Chondrocyte (in vitro differentiated cells): ENCODE measurements around the gene NR2C2. TPM values are rescaled to one million over a fixed set of nuclear protein-coding genes. Genes with fewer than 3 reads are reported as not detected.
A peak's percentile ranks its signal among the peaks of the same experiment; 100 is the strongest.

ENCODE experiments used
- DNase-seq: peaks from one replicate; pipeline ENCODE4 v3.0.0; 2021; ENCODE audit warnings: mixed read lengths, low spot score
- H3K27ac Mint-ChIP-seq: one replicate; pipeline ENCODE4 v1.8.0; 2021; ENCODE audit warnings: mild to moderate bottlenecking, moderate library complexity, mixed read lengths; ENCODE audit not compliant: unreplicated experiment
- H3K27me3 Mint-ChIP-seq: 2 replicates; pipeline ENCODE4 v1.8.0; 2021; ENCODE audit warnings: low read depth, mixed read lengths
- H3K36me3 Mint-ChIP-seq: 2 replicates; pipeline ENCODE4 v1.8.0; 2021; ENCODE audit warnings: low read depth, mixed read lengths
- H3K4me1 Mint-ChIP-seq: 2 replicates; pipeline ENCODE4 v1.8.0; 2021; ENCODE audit warnings: low read depth, mild to moderate bottlenecking, mixed read lengths
- H3K4me3 Mint-ChIP-seq: one replicate; pipeline ENCODE4 v1.8.0; 2021; ENCODE audit warnings: mild to moderate bottlenecking, moderate library complexity, mixed read lengths; ENCODE audit not compliant: unreplicated experiment
- H3K9me3 Mint-ChIP-seq: 2 replicates; pipeline ENCODE4 v1.8.0; 2021; ENCODE audit warnings: low read depth, mixed read lengths
- CTCF ChIP-seq: fragments of 200-600 bp; sonication (generic); IDR thresholded peaks from 2 replicates; pipeline ENCODE4 v1.5.0; 2021; ENCODE audit warnings: antibody characterized with exemption, mild to moderate bottlenecking, moderate library complexity
- total RNA-seq: library from RNA; stranded (reverse); gene quantifications from 3 replicates; pipeline ENCODE4 v1.2.1, GENCODE V29; 2021

Gene NR2C2
- total RNA-seq, 1 donor from 2014 or later, result 42.5 TPM

GRCh38 chr3:14949126-14949525 lies 1.7 kb downstream of the NR2C2 start:
- no peak for DNase-seq
- H3K27ac Mint-ChIP-seq, result peak overlapping the region; percentile 100
- no peaks in the 10 kb centered on the region for H3K9me3 Mint-ChIP-seq
- peaks cover 6% of the 10 kb centered on the region for H3K36me3 Mint-ChIP-seq
- H3K27me3 Mint-ChIP-seq, result no peaks in the 10 kb centered on the region
- H3K4me3 Mint-ChIP-seq, result peak overlapping the region; percentile 98
- peaks cover 26% of the 10 kb centered on the region for H3K4me1 Mint-ChIP-seq
- TF ChIP-seq CTCF, result no peak

- Mint-ChIP-seq H3K9me3 (no peaks in the 10 kb centered on the region), H3K4me1 (peaks cover 26% of the 10 kb centered on the region), H3K4me3 (no peak overlapping the region), H3K36me3 (peaks cover 6% of the 10 kb centered on the region), H3K27ac (no peak overlapping the region), H3K27me3 (no peaks in the 10 kb centered on the region)
- DNase-seq, result no peak
- no peak for TF ChIP-seq CTCF
Measured at GRCh38 chr3:14950274-14950673, 2.9 kb downstream of the NR2C2 start.

- Mint-ChIP-seq H3K4me3 (no peak overlapping the region), H3K27ac (no peak overlapping the region), H3K9me3 (no peaks in the 10 kb centered on the region), H3K27me3 (no peaks in the 10 kb centered on the region), H3K36me3 (no peaks in the 10 kb centered on the region), H3K4me1 (peaks cover 39% of the 10 kb centered on the region)
- no peak for TF ChIP-seq CTCF
- DNase-seq, result no peak
Measured at GRCh38 chr3:14957153-14957552, 9.8 kb downstream of the NR2C2 start.

- peak overlapping the region; percentile 41 for H3K27ac Mint-ChIP-seq
- no peak for DNase-seq
- no peak overlapping the region for H3K4me3 Mint-ChIP-seq
- H3K36me3 Mint-ChIP-seq, result peaks cover 3% of the 10 kb centered on the region
- H3K27me3 Mint-ChIP-seq, result no peaks in the 10 kb centered on the region
- no peak for TF ChIP-seq CTCF
- H3K4me1 Mint-ChIP-seq, result peaks cover 39% of the 10 kb centered on the region
- no peaks in the 10 kb centered on the region for H3K9me3 Mint-ChIP-seq
Measured at GRCh38 chr3:14957925-14958324, 10.5 kb downstream of the NR2C2 start.

GRCh38 chr3:14959359-14959943 lies 12.1 kb downstream of the NR2C2 start:
- no peaks in the 10 kb centered on the region for H3K9me3 Mint-ChIP-seq
- peaks cover 39% of the 10 kb centered on the region for H3K4me1 Mint-ChIP-seq
- peak overlapping the region; percentile 22 for H3K27ac Mint-ChIP-seq
- no peaks in the 10 kb centered on the region for H3K27me3 Mint-ChIP-seq
- peaks cover 3% of the 10 kb centered on the region for H3K36me3 Mint-ChIP-seq
- no peak for TF ChIP-seq CTCF
- H3K4me3 Mint-ChIP-seq, result no peak overlapping the region
- no peak for DNase-seq
